ENCODE data around the gene CCDC7. TPM values are rescaled to one million over a fixed set of nuclear protein-coding genes. Genes with fewer than 3 reads are reported as not detected.

CCDC7 gene
- total RNA-seq, 2 experiments from 2014 or later, result 9.8 to 12.3 TPM

DNA sequence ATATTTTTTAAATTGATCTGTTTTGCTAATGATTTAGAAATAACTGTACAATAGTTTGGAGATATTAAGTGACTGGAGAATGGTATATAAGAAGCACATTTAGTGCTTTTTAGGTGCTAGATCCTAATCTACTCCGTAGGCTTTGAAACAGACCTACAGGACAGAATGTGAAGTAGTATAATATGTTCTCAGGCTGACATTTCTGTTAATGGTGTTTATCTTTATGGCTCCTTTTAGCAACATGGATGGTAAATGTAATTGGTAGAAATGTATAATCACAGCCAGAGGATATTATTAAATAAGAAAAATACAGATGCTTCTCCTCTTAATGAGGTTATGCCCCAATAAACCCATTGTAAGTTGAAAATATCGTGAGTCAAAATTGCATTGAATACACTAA, 30.6 kb upstream of the CCDC7 start:
- no peaks in the 10 kb centered on the region for H3K9me3 ChIP-seq (ENCODE audit: low read length)
- POLR2A ChIA-PET, result interaction anchor here (1.0 to 1.3 kb wide), 2 partner anchors 9 to 37 kb away, joined by 3 to 5 read pairs; no protein-coding TSS in a partner anchor
- TF ChIP-seq EZH2phosphoT487 (IDR thresholded peaks at IDR 0.05; ENCODE audit: borderline replicate concordance, low read depth, low read length), result no peak
- no peak for TF ChIP-seq CTCF (conservative IDR thresholded peaks at IDR 0.05; ENCODE audit: low read length)

DNA sequence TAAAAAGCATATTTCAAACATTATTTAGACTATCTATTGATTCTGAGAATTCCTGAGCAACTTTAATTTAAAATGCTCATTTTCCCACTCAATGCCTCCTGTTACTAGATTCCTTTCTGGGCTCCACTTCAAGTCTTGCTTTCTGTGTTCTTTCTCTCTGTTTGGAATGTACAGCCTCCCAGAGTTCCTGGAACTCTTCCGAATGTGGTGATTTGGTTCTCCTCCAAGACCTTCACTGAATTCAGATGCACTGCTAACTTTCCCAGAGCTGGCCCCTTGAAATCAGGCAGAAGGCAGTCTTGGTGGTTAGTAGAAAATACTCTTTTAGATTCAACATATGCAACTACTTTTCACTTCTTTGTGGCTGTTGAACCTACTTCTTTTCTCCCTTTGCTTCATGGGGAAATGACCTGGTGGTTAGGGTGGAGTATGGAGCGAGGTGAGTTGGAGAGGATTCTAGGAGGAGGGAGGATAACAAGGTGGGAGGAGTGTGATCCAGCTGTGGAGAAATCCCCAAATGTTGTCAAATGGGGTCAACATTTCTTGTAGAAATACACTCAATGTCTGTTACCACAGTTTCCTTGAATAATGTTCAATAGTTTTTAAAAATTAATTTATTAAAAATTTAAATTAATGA, 27.9 kb upstream of the CCDC7 start:
- no peak overlapping the region for H2AFZ ChIP-seq (ENCODE audit: low read length)
- intact Hi-C loops (cut with micrococcal nuclease; ENCODE audit: unreplicated experiment), result no loop called here
- H3K79me2 ChIP-seq (ENCODE audit: insufficient read depth, low read depth, low read length), result no peaks in the 10 kb centered on the region
- H3K27ac ChIP-seq (ENCODE audit: low read depth, low read length, poor library complexity, severe bottlenecking), result no peak overlapping the region
- no peaks in the 10 kb centered on the region for H3K9me3 ChIP-seq (ENCODE audit: low read length)
- no peak overlapping the region for H3K4me2 ChIP-seq (ENCODE audit: low read length)
- H3K9me2 ChIP-seq (ENCODE audit: insufficient read depth, low read length), result no peaks in the 10 kb centered on the region; the same call in 1 of the 2 replicates
- no TSS peak for BruUV-seq (replicated peaks)
- no peaks in the 10 kb centered on the region for H3K36me3 ChIP-seq (ENCODE audit: insufficient read depth, low read length)
- H4K20me1 ChIP-seq (ENCODE audit: insufficient read depth, low read length), result no peaks in the 10 kb centered on the region
- ChIA-PET CTCF (ENCODE audit: unreplicated experiment) (no interaction called here), POLR2A (interaction anchor here (0.6 kb wide), 1 partner anchor 672 kb away, joined by 3 read pairs; no protein-coding TSS in a partner anchor)
- no peak for DNase-seq (ENCODE audit: low spot score)
- no peak for TF ChIP-seq CTCF (conservative IDR thresholded peaks at IDR 0.05; ENCODE audit: low read length)
- no peak for TF ChIP-seq EZH2phosphoT487 (IDR thresholded peaks at IDR 0.05; ENCODE audit: borderline replicate concordance, low read depth, low read length)
- no peaks in the 10 kb centered on the region for H3K4me1 ChIP-seq (ENCODE audit: insufficient read depth, low read length, poor library complexity, severe bottlenecking)
- no peak overlapping the region for H3K4me3 ChIP-seq (ENCODE audit: low read depth, low read length, poor library complexity, severe bottlenecking)

More for the DNA sequence above, 30.6 kb upstream of the CCDC7 start:
- Histone ChIP-seq H3K4me2 (ENCODE audit: low read length) (no peak overlapping the region), H3K4me3 (ENCODE audit: low read depth, low read length, poor library complexity, severe bottlenecking) (no peak overlapping the region), H3K4me1 (ENCODE audit: insufficient read depth, low read length, poor library complexity, severe bottlenecking) (no peaks in the 10 kb centered on the region), H2AFZ (ENCODE audit: low read length) (no peak overlapping the region), H3K79me2 (ENCODE audit: insufficient read depth, low read depth, low read length) (no peaks in the 10 kb centered on the region), H3K9me2 (ENCODE audit: insufficient read depth, low read length) (no peaks in the 10 kb centered on the region), H3K36me3 (ENCODE audit: insufficient read depth, low read length) (no peaks in the 10 kb centered on the region), H3K27ac (ENCODE audit: low read depth, low read length, poor library complexity, severe bottlenecking) (no peak overlapping the region), H4K20me1 (ENCODE audit: insufficient read depth, low read length) (no peaks in the 10 kb centered on the region)
- no TSS peak for BruUV-seq (replicated peaks)
- CTCF ChIA-PET (ENCODE audit: unreplicated experiment), result no interaction called here
- intact Hi-C loops (cut with micrococcal nuclease; ENCODE audit: unreplicated experiment), result no loop called here
- no peak for DNase-seq (ENCODE audit: low spot score)

GRCh38 chr10:32418572-32418971, 27.4 kb upstream of the CCDC7 start:
- DNase-seq (ENCODE audit: low spot score), result no peak
- intact Hi-C loops (cut with micrococcal nuclease; ENCODE audit: unreplicated experiment), result no loop called here
- ChIA-PET CTCF (ENCODE audit: unreplicated experiment) (no interaction called here), POLR2A (interaction anchor here (0.6 kb wide), 1 partner anchor 672 kb away, joined by 3 read pairs; no protein-coding TSS in a partner anchor)
- Histone ChIP-seq H2AFZ (ENCODE audit: low read length) (no peak overlapping the region), H3K36me3 (ENCODE audit: insufficient read depth, low read length) (no peaks in the 10 kb centered on the region), H3K27ac (ENCODE audit: low read depth, low read length, poor library complexity, severe bottlenecking) (no peak overlapping the region), H3K4me3 (ENCODE audit: low read depth, low read length, poor library complexity, severe bottlenecking) (no peak overlapping the region), H3K9me3 (ENCODE audit: low read length) (no peaks in the 10 kb centered on the region), H3K9me2 (ENCODE audit: insufficient read depth, low read length) (no peaks in the 10 kb centered on the region; the same call in 1 of the 2 replicates), H3K79me2 (ENCODE audit: insufficient read depth, low read depth, low read length) (no peaks in the 10 kb centered on the region), H3K4me1 (ENCODE audit: insufficient read depth, low read length, poor library complexity, severe bottlenecking) (no peaks in the 10 kb centered on the region), H4K20me1 (ENCODE audit: insufficient read depth, low read length) (no peaks in the 10 kb centered on the region), H3K4me2 (ENCODE audit: low read length) (no peak overlapping the region)
- TF ChIP-seq CTCF (conservative IDR thresholded peaks at IDR 0.05; ENCODE audit: low read length), result no peak
- no peak for TF ChIP-seq EZH2phosphoT487 (IDR thresholded peaks at IDR 0.05; ENCODE audit: borderline replicate concordance, low read depth, low read length)
- BruUV-seq (replicated peaks), result no TSS peak
